Effector memory CD8-positive, alpha-beta T cell (primary cell): ENCODE results near the gene FOXD1.
A peak's percentile ranks its signal among the peaks of the same experiment; 100 is the strongest.

Experiments used
- ATAC-seq: fragments of 150-1000 bp; cut with Tn5 transposase; replicated peaks from 2 replicates; pipeline ENCODE4 v1.10.0; 2021; ENCODE audit warnings: mild to moderate bottlenecking, moderate library complexity
- DNase-seq, 3 experiments: peaks; one replicate each; pipeline ENCODE4 v3.0.0; 2021
- H3K27ac Mint-ChIP-seq, 2 donors: one replicate each; pipeline ENCODE4 v1.8.0; 2022; ENCODE audit warnings: mild to moderate bottlenecking in 2 of 2, mixed read lengths in 2 of 2, moderate library complexity in 2 of 2
- H3K27me3 Mint-ChIP-seq, 2 donors: one replicate each; pipeline ENCODE4 v1.8.0; 2022; ENCODE audit warnings: mixed read lengths in 2 of 2
- H3K36me3 Mint-ChIP-seq: one replicate; pipeline ENCODE4 v1.8.0; 2022; ENCODE audit warnings: mild to moderate bottlenecking, moderate library complexity, mixed read lengths; ENCODE audit not compliant: insufficient read depth
- H3K4me1 Mint-ChIP-seq, 2 donors: one replicate each; pipeline ENCODE4 v1.8.0; 2022; ENCODE audit warnings: low read depth in 2 of 2, mixed read lengths in 2 of 2
- H3K4me3 Mint-ChIP-seq, 2 donors: one replicate each; pipeline ENCODE4 v1.8.0; 2022; ENCODE audit warnings: mild to moderate bottlenecking in 2 of 2, mixed read lengths in 2 of 2, moderate library complexity in 2 of 2
- H3K9me3 Mint-ChIP-seq, 2 donors: one replicate each; pipeline ENCODE4 v1.8.0; 2022; ENCODE audit warnings: mixed read lengths in 2 of 2

The FOXD1 gene

GRCh38 chr5:73452215-73452614, 3.6 kb upstream of the FOXD1 start:
- Mint-ChIP-seq H3K36me3 (peaks cover 41% of the 10 kb centered on the region), H3K4me3 (no peak overlapping the region), H3K4me1 (peaks cover 8 to 13% of the 10 kb centered on the region in 2 donors), H3K9me3 (no peaks in the 10 kb centered on the region), H3K27ac (no peak overlapping the region), H3K27me3 (peaks cover 64 to 83% of the 10 kb centered on the region in 2 donors)
- ATAC-seq (no peak), DNase-seq (no peak)

- H3K27me3 Mint-ChIP-seq: peaks cover 58 to 75% of the 10 kb centered on the region in 2 donors
- H3K4me1 Mint-ChIP-seq: peaks cover 10 to 17% of the 10 kb centered on the region in 2 donors
- peak overlapping the region in 1 of 2 donors; percentile 15 for H3K27ac Mint-ChIP-seq
- peaks cover 45% of the 10 kb centered on the region for H3K36me3 Mint-ChIP-seq
- DNase-seq (peak; percentile 61 to 71 (median 68)), ATAC-seq (peak; percentile 52)
- H3K9me3 Mint-ChIP-seq: no peaks in the 10 kb centered on the region
- H3K4me3 Mint-ChIP-seq: no peak overlapping the region
Observed at GRCh38 chr5:73451224-73452130, 2.9 kb upstream of the FOXD1 start.

- no peak for DNase-seq
- ATAC-seq: no peak
- no peaks in the 10 kb centered on the region for H3K9me3 Mint-ChIP-seq
- H3K27me3 Mint-ChIP-seq: peaks cover 56 to 68% of the 10 kb centered on the region in 2 donors
- peaks cover 50% of the 10 kb centered on the region for H3K36me3 Mint-ChIP-seq
- H3K4me3 Mint-ChIP-seq: peak overlapping the region; percentile 10 to 35
- peak overlapping the region in 1 of 2 donors; percentile 15 for H3K27ac Mint-ChIP-seq
- peaks cover 11 to 17% of the 10 kb centered on the region in 2 donors for H3K4me1 Mint-ChIP-seq
Observed at GRCh38 chr5:73450672-73451223, 2.2 kb upstream of the FOXD1 start.

- Mint-ChIP-seq H3K4me3 (peak overlapping the region; percentile 10 to 35), H3K36me3 (peaks cover 57% of the 10 kb centered on the region), H3K27ac (peak overlapping the region in 1 of 2 donors; percentile 46), H3K27me3 (peaks cover 56 to 65% of the 10 kb centered on the region in 2 donors), H3K9me3 (no peaks in the 10 kb centered on the region), H3K4me1 (peaks cover 11 to 17% of the 10 kb centered on the region in 2 donors)
- ATAC-seq: no peak
- no peak for DNase-seq
Observed at GRCh38 chr5:73450137-73450536, 1.6 kb upstream of the FOXD1 start.

- peaks cover 14 to 17% of the 10 kb centered on the region in 2 donors for H3K4me1 Mint-ChIP-seq
- H3K27me3 Mint-ChIP-seq: peaks cover 61 to 67% of the 10 kb centered on the region in 2 donors
- H3K36me3 Mint-ChIP-seq: peaks cover 68% of the 10 kb centered on the region
- peak overlapping the region; percentile 84 to 85 for H3K4me3 Mint-ChIP-seq
- peak overlapping the region; percentile 46 to 62 for H3K27ac Mint-ChIP-seq
- H3K9me3 Mint-ChIP-seq: no peaks in the 10 kb centered on the region
- DNase-seq (peak; percentile 31 to 57 (median 49)), ATAC-seq (peak; percentile 60)
Observed at GRCh38 chr5:73447530-73448462, 781 bp downstream of the FOXD1 start.

- DNase-seq (no peak), ATAC-seq (peak; percentile 18)
- H3K27ac Mint-ChIP-seq: peak overlapping the region; percentile 25 to 62
- H3K4me1 Mint-ChIP-seq: peaks cover 14 to 17% of the 10 kb centered on the region in 2 donors
- H3K36me3 Mint-ChIP-seq: peaks cover 70% of the 10 kb centered on the region
- H3K27me3 Mint-ChIP-seq: peaks cover 61 to 67% of the 10 kb centered on the region in 2 donors
- peak overlapping the region; percentile 76 to 84 for H3K4me3 Mint-ChIP-seq
- no peaks in the 10 kb centered on the region for H3K9me3 Mint-ChIP-seq
Observed at GRCh38 chr5:73446631-73447529, 1.7 kb downstream of the FOXD1 start.

- peaks cover 65 to 67% of the 10 kb centered on the region in 2 donors for H3K27me3 Mint-ChIP-seq
- peaks cover 14 to 17% of the 10 kb centered on the region in 2 donors for H3K4me1 Mint-ChIP-seq
Observed at GRCh38 chr5:73445665-73446630, 2.6 kb downstream of the FOXD1 start.

GRCh38 chr5:73444499-73445438, 3.8 kb downstream of the FOXD1 start:
- no peak overlapping the region for H3K4me3 Mint-ChIP-seq

More at GRCh38 chr5:73445665-73446630, 2.6 kb downstream of the FOXD1 start:
- no peak for ATAC-seq
- peaks cover 63% of the 10 kb centered on the region for H3K36me3 Mint-ChIP-seq
- H3K27ac Mint-ChIP-seq: no peak overlapping the region
- no peak for DNase-seq
- H3K4me3 Mint-ChIP-seq: peak overlapping the region; percentile 76 to 80
- no peaks in the 10 kb centered on the region for H3K9me3 Mint-ChIP-seq

GRCh38 chr5:73443829-73444498, 4.6 kb downstream of the FOXD1 start:
- no peaks in the 10 kb centered on the region for H3K9me3 Mint-ChIP-seq
- ATAC-seq (no peak), DNase-seq (no peak)
- H3K36me3 Mint-ChIP-seq: peaks cover 43% of the 10 kb centered on the region
- peaks cover 69 to 71% of the 10 kb centered on the region in 2 donors for H3K27me3 Mint-ChIP-seq
- H3K27ac Mint-ChIP-seq: no peak overlapping the region
- no peak overlapping the region for H3K4me3 Mint-ChIP-seq
- H3K4me1 Mint-ChIP-seq: peaks cover 9 to 10% of the 10 kb centered on the region in 2 donors

More at GRCh38 chr5:73444499-73445438, 3.8 kb downstream of the FOXD1 start:
- H3K27me3 Mint-ChIP-seq: peaks cover 66 to 68% of the 10 kb centered on the region in 2 donors
- DNase-seq (no peak), ATAC-seq (no peak)
- peaks cover 12 to 13% of the 10 kb centered on the region in 2 donors for H3K4me1 Mint-ChIP-seq
- H3K9me3 Mint-ChIP-seq: no peaks in the 10 kb centered on the region
- H3K36me3 Mint-ChIP-seq: peaks cover 51% of the 10 kb centered on the region
- H3K27ac Mint-ChIP-seq: no peak overlapping the region

- no peak overlapping the region for H3K27ac Mint-ChIP-seq
- no peak overlapping the region for H3K4me3 Mint-ChIP-seq
- DNase-seq: no peak
- ATAC-seq: no peak
- H3K27me3 Mint-ChIP-seq: peaks cover 73 to 74% of the 10 kb centered on the region in 2 donors
- H3K9me3 Mint-ChIP-seq: no peaks in the 10 kb centered on the region
- H3K36me3 Mint-ChIP-seq: peaks cover 36% of the 10 kb centered on the region
- peaks cover 4 to 9% of the 10 kb centered on the region in 2 donors for H3K4me1 Mint-ChIP-seq
Observed at GRCh38 chr5:73442996-73443627, 5.5 kb downstream of the FOXD1 start.
